ENCODE measurements around the gene FOLR2.

FOLR2 gene

GRCh38 chr11:72234514-72234830 is 17.9 kb downstream of the FOLR2 start:
- no peak for TF ChIP-seq GATA3 (IDR thresholded peaks at IDR 0.05; ENCODE audit: low read depth, low read length)
- TF ChIP-seq GATA2 (IDR thresholded peaks at IDR 0.05; ENCODE audit: low read depth, low read length) = no peak

DNA sequence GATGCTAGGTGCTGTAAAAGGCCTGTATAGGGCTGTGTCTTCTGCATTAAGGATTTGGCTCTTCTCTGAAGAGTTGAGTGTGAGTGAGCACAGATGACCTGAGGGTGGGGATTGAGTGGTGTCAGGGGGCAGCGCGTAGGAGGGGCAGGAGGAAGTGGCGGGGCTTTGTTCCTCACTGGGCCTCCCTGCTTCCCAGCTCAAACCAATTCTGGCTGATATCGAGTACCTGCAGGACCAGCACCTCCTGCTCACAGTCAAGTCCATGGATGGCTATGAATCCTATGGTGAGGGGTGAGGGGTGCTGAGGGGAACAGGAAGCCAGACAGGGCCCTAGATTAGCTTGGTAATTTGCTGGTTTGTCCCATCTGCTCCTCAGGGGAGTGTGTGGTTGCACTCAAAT is 18.3 kb downstream of the FOLR2 start:
- TF ChIP-seq GATA2 (IDR thresholded peaks at IDR 0.05; ENCODE audit: low read depth, low read length) (no peak), GATA3 (IDR thresholded peaks at IDR 0.05; ENCODE audit: low read depth, low read length) (no peak)

- TF ChIP-seq GATA2 (IDR thresholded peaks at IDR 0.05; ENCODE audit: low read depth, low read length) = no peak
Measured at GRCh38 chr11:72235351-72236057, 18.9 kb downstream of the FOLR2 start.

- TF ChIP-seq GATA2 (IDR thresholded peaks at IDR 0.05; ENCODE audit: low read depth, low read length) = no peak
- TF ChIP-seq GATA3 (IDR thresholded peaks at IDR 0.05; ENCODE audit: low read depth, low read length) = no peak
Measured at GRCh38 chr11:72236083-72236697, 19.6 kb downstream of the FOLR2 start.

GRCh38 chr11:72236774-72237111 is 20.1 kb downstream of the FOLR2 start:
- TF ChIP-seq GATA2 (IDR thresholded peaks at IDR 0.05; ENCODE audit: low read depth, low read length) = no peak
- TF ChIP-seq GATA3 (IDR thresholded peaks at IDR 0.05; ENCODE audit: low read depth, low read length) = no peak

DNA sequence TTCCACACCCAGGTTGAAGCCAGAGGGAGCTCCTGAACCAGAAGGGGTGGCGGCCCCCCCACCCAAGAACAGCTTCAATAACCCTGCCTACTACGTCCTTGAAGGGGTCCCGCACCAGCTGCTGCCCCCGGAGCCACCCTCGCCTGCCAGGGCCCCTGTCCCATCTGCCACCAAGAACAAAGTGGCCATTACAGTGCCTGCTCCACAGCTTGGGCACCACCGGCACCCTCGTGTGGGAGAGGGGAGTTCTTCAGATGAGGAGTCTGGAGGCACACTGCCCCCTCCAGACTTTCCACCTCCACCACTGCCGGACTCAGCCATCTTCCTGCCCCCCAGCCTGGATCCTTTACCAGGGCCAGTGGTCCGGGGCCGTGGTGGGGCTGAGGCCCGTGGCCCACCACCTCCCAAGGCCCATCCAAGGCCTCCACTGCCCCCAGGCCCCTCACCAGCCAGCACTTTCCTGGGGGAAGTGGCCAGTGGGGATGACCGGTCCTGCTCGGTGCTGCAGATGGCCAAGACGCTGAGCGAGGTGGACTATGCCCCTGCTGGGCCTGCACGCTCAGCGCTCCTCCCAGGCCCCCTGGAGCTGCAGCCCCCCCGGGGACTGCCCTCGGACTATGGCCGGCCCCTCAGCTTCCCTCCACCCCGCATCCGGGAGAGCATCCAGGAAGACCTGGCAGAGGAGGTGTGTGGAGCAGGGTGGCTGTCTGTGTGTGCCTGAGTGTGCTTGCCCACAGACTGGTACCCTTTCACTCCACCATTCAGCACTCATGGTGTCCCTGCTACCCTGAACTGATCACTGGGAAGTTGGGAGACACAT is 20.7 kb downstream of the FOLR2 start:
- TF ChIP-seq GATA2 (IDR thresholded peaks at IDR 0.05; ENCODE audit: low read depth, low read length) (no peak), GATA3 (IDR thresholded peaks at IDR 0.05; ENCODE audit: low read depth, low read length) (no peak)

GRCh38 chr11:72238040-72238450 is 21.5 kb downstream of the FOLR2 start:
- TF ChIP-seq GATA2 (IDR thresholded peaks at IDR 0.05; ENCODE audit: low read depth, low read length) = no peak

DNA sequence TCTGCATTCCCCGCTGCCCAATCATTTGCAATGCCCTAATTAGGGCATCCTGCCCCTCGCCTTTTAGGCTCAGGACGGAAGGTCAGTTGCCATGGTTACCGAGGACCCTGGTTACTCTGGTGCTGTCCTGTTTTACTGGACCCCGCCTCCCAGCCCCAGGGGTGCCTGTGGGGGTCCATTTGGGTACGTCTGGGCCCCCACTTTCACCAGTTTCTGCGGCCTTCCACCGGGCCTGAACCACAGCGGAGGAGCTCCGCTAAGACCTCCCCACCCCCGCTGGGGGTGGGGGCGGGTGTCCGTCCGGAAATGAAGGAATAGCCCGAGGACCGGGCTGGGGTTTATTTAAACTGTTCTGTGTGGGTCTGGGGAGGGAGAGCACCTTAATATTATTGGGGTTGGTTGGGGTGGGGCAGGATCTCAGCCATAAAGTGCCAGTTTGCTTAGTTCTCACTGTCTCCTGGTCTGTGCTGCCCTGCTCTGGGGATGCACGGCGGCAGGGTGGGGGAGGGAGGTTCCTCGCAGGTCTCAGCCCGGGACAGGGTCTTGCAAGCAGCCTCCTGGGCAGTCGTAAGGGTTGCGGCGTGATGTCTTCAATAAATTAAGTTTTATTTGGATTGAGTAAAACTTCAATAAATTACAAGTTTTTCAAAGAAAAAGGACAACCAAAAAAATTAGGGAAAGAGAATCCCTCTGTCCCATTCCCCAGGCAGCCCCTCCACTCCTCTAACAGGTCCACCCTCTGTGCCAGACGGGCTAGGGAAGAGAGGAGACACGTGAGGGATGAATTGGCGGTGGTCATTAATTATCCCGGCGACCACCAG is 22.1 kb downstream of the FOLR2 start:
- TF ChIP-seq GATA2 (IDR thresholded peaks at IDR 0.05; ENCODE audit: low read depth, low read length) (no peak), GATA3 (IDR thresholded peaks at IDR 0.05; ENCODE audit: low read depth, low read length) (no peak)

DNA sequence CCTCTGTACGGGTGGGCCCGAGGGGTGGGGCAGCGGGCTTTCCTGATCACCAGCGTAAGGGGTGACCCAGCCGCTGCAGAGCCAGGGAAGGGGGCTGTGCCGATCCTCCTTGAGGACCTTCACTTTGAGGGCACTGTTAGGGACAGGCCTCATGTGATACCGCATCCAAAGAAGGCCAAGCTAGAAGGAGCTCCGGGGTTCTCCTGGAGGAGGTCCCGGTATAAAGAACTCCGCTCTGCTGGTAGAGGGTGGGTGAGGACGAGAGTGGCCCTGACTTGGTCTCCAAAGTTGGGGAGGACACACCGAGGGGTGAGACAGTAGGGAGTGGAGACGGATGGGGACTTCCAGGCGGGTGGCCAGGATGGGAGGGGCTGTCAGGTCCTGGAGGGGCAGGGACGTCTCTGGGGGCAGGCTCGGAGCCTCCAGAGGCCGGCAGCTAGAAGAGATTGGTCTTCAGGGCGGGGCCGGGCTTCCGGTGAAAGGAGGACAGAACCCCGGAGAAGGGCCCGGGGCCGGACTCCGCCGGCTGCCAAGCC is 22.8 kb downstream of the FOLR2 start:
- TF ChIP-seq GATA3 (IDR thresholded peaks at IDR 0.05; ENCODE audit: low read depth, low read length) (no peak), GATA2 (IDR thresholded peaks at IDR 0.05; ENCODE audit: low read depth, low read length) (no peak)

DNA sequence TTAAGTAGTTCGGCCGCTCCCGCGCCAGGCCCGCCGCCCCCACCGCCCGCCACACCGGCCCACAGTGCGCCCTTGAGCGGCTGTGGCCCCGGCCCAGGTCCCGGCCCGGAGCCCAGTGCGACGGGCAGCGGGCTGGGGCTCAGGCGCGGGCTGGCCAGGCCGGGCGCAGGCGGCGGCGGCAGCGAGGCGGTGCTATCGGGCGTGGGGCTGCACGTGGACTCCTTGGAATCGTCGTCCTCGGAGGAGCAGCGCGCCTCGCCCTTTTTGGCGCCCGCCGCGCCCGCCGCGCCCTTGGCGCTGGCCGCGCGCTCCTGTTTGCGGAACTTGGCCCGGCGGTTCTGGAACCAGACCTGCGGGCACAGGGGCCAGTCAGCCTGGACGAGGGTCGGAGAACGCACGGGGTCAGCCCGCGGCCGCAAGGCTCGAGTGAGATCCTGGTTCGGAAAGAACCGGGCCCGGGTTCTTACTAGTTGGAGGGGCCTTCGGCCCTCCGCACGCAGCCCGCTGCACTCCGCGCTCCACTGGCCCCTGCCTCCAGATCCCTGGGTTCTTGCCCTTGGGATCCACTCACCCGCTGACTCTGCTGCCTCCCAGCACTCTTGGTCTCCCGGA is 23.4 kb downstream of the FOLR2 start:
- no peak for TF ChIP-seq GATA2 (IDR thresholded peaks at IDR 0.05; ENCODE audit: low read depth, low read length)
- no peak for TF ChIP-seq GATA3 (IDR thresholded peaks at IDR 0.05; ENCODE audit: low read depth, low read length)

- TF ChIP-seq GATA3 (IDR thresholded peaks at IDR 0.05; ENCODE audit: low read depth, low read length) = no peak
- TF ChIP-seq GATA2 (IDR thresholded peaks at IDR 0.05; ENCODE audit: low read depth, low read length) = no peak
Measured at GRCh38 chr11:72240461-72241290, 24.1 kb downstream of the FOLR2 start.

DNA sequence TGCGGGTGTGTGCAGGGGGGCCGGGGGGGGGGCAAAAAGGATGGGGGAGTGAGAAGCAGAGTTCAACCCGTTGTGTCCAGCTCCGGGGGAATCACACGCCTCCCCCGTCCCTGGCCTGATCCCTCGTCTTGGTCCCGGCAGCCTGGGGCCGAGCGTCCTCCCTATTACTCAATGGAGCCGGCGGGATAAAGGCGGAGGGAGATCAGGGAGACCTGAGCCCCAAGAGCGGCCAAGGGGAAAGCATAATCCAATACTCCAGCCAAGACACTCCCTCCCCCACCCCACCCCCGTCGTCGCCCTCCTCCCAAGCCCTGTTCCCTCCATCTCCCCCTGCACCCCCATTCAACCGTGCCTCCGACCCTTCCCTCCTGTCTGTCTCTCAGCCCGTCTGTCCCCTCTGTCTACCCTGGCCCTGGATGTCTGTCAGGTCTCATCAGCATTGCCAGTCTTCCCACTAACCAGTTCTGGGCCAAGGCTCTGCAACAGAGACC is 24.7 kb downstream of the FOLR2 start:
- no peak for TF ChIP-seq GATA2 (IDR thresholded peaks at IDR 0.05; ENCODE audit: low read depth, low read length)
- TF ChIP-seq GATA3 (IDR thresholded peaks at IDR 0.05; ENCODE audit: low read depth, low read length) = no peak

- TF ChIP-seq GATA3 (IDR thresholded peaks at IDR 0.05; ENCODE audit: low read depth, low read length) (no peak), GATA2 (IDR thresholded peaks at IDR 0.05; ENCODE audit: low read depth, low read length) (peak; percentile 90)
Measured at GRCh38 chr11:72242141-72242540, 25.5 kb downstream of the FOLR2 start.
